CD14-positive monocyte (primary cell): ENCODE data around the gene ZC3H13. TPM values are rescaled to one million over a fixed set of nuclear protein-coding genes. Genes with fewer than 3 reads are reported as not detected.

Experiments
- DNase-seq, 3 donors: peaks; one replicate each; pipeline ENCODE4 v3.0.0-alpha.2; 2011 to 2022
- H2AFZ ChIP-seq: 2 replicates; pipeline ENCODE4 v1.6.0; 2012; ENCODE audit warnings: mild to moderate bottlenecking, low read depth, low read length, inconsistent platforms; ENCODE audit not compliant: insufficient read depth, poor library complexity, severe bottlenecking
- H3K27ac ChIP-seq, 2 donors: 1 replicate in 1 of 2; 2 replicates in 1 of 2; pipeline ENCODE4 v1.5.1; 2012 to 2013; ENCODE audit warnings: low read length in 2 of 2, control low read depth in 1 of 2, inconsistent platforms in 1 of 2, low read depth in 1 of 2, mild to moderate bottlenecking in 1 of 2
- H3K27me3 ChIP-seq, 2 donors: one replicate each; pipeline versions ENCODE4 v1.6.0 to v1.6.1; 2011 to 2013; ENCODE audit warnings: low read length in 2 of 2; ENCODE audit not compliant: control insufficient read depth in 2 of 2, insufficient read depth in 2 of 2
- H3K36me3 ChIP-seq, 2 donors: replicated peaks in 1 of 2; 1 replicate in 1 of 2; 2 replicates in 1 of 2; pipeline versions ENCODE4 v1.5.1 to v1.6.1; 2012 to 2013; ENCODE audit warnings: low read length in 2 of 2, control low read depth in 1 of 2, inconsistent platforms in 1 of 2, mild to moderate bottlenecking in 1 of 2; ENCODE audit not compliant: insufficient read depth in 2 of 2, control insufficient read depth in 1 of 2
- H3K4me1 ChIP-seq, 2 donors: 1 replicate in 1 of 2; 2 replicates in 1 of 2; pipeline versions ENCODE4 v1.5.1 to v1.6.1; 2012 to 2013; ENCODE audit warnings: low read length in 2 of 2, control low read depth in 1 of 2, inconsistent platforms in 1 of 2, mild to moderate bottlenecking in 1 of 2, moderate library complexity in 1 of 2; ENCODE audit not compliant: insufficient read depth in 2 of 2, control insufficient read depth in 1 of 2
- H3K4me2 ChIP-seq: replicated peaks from 2 replicates; pipeline ENCODE3; 2012; ENCODE audit warnings: low read length, moderate library complexity, mild to moderate bottlenecking; ENCODE audit not compliant: poor library complexity, severe bottlenecking; ENCODE audit errors: extremely low read depth
- H3K4me3 ChIP-seq, 3 experiments: fragments of 200-600 bp in 1 of 3; sonication (generic) in 1 of 3; replicated peaks in 1 of 3; 1 replicate in 2 of 3; 2 replicates in 1 of 3; pipeline ENCODE4 v1.5.1; 2011 to 2013; ENCODE audit warnings: low read length in 3 of 3, mild to moderate bottlenecking in 3 of 3, control low read depth in 2 of 3, low read depth in 2 of 3, inconsistent platforms in 1 of 3, moderate library complexity in 1 of 3
- H3K79me2 ChIP-seq: 2 replicates; pipeline ENCODE4 v1.6.0; 2012; ENCODE audit warnings: mild to moderate bottlenecking, control low read depth, inconsistent platforms, low read length, moderate library complexity; ENCODE audit not compliant: insufficient read depth
- H3K9ac ChIP-seq: 2 replicates; pipeline ENCODE4 v1.6.0; 2017; ENCODE audit warnings: low read length, mild to moderate bottlenecking; ENCODE audit not compliant: insufficient read depth, poor library complexity, severe bottlenecking
- H3K9me3 ChIP-seq, 2 donors: replicated peaks in 1 of 2; 1 replicate in 1 of 2; 2 replicates in 1 of 2; pipeline versions ENCODE4 v1.5.1 to v1.6.1; 2012 to 2013; ENCODE audit warnings: low read length in 2 of 2, control low read depth in 1 of 2; ENCODE audit not compliant: control insufficient read depth in 1 of 2, insufficient read depth in 1 of 2
- H4K20me1 ChIP-seq: 2 replicates; pipeline ENCODE4 v1.6.0; 2012; ENCODE audit warnings: mild to moderate bottlenecking, low read length, control low read depth, moderate library complexity; ENCODE audit not compliant: insufficient read depth
- H3K27ac Mint-ChIP-seq, 7 donors: one replicate each; pipeline ENCODE4 v1.8.0; 2020; ENCODE audit warnings: mild to moderate bottlenecking in 7 of 7, mixed read lengths in 7 of 7, moderate library complexity in 6 of 7, inconsistent platforms in 2 of 7
- H3K27me3 Mint-ChIP-seq, 3 donors: one replicate each; pipeline ENCODE4 v1.8.0; 2021 to 2022; ENCODE audit warnings: low read depth in 3 of 3, mild to moderate bottlenecking in 3 of 3, mixed read lengths in 3 of 3, moderate library complexity in 3 of 3, inconsistent platforms in 1 of 3
- H3K36me3 Mint-ChIP-seq, 2 donors: one replicate each; pipeline ENCODE4 v1.8.0; 2020; ENCODE audit warnings: mixed read lengths in 2 of 2, inconsistent platforms in 1 of 2, mild to moderate bottlenecking in 1 of 2
- H3K4me1 Mint-ChIP-seq: one replicate; pipeline ENCODE4 v1.8.0; 2020; ENCODE audit warnings: mild to moderate bottlenecking, mixed read lengths
- H3K4me3 Mint-ChIP-seq, 2 donors: one replicate each; pipeline ENCODE4 v1.8.0; 2020; ENCODE audit warnings: mild to moderate bottlenecking in 2 of 2, mixed read lengths in 2 of 2, moderate library complexity in 1 of 2
- H3K9me3 Mint-ChIP-seq, 7 donors: one replicate each; pipeline ENCODE4 v1.8.0; 2020 to 2022; ENCODE audit warnings: mixed read lengths in 7 of 7, mild to moderate bottlenecking in 6 of 7, moderate library complexity in 6 of 7, inconsistent platforms in 2 of 7
- WGBS: methylation state at CpG from one replicate; pipeline ENCODE4 v1.1.5; 2013; ENCODE audit warnings: missing lambda C conversion rate; ENCODE audit not compliant: insufficient coverage; 5-methylcytosine and 5-hydroxymethylcytosine counted together
- intact Hi-C, 2 donors: fragments of 100-400 bp; cut with micrococcal nuclease; formaldehyde crosslinking; loops; one replicate each; pipeline versions ENCODE4 v1.15.0 to v1.15.1; 2023
- polyA plus RNA-seq, 3 donors: library from polyadenylated mRNA; depleted of rRNA in 1 of 3; unstranded in 2 of 3; stranded (reverse) in 1 of 3; fragments of 300-500 nt in 2 of 3; fragments of >200 nt in 1 of 3; fragmentation: Illumina TruSeq in 2 of 3; gene quantifications; 1 replicate in 2 of 3; 2 replicates in 1 of 3; pipeline ENCODE4 v1.2.3, GENCODE V29; 2012 to 2021
- TF ChIP-seq, protein P1 (sequence below): fragments of 200-600 bp; IDR thresholded peaks from one replicate; pipeline ENCODE4 v1.8.0; 2022; ENCODE audit warnings: antibody characterized with exemption, mild to moderate bottlenecking

Gene ZC3H13
- polyA plus RNA-seq, 3 donors = 5.3 to 22.2 (median 9.7) TPM

DNA sequence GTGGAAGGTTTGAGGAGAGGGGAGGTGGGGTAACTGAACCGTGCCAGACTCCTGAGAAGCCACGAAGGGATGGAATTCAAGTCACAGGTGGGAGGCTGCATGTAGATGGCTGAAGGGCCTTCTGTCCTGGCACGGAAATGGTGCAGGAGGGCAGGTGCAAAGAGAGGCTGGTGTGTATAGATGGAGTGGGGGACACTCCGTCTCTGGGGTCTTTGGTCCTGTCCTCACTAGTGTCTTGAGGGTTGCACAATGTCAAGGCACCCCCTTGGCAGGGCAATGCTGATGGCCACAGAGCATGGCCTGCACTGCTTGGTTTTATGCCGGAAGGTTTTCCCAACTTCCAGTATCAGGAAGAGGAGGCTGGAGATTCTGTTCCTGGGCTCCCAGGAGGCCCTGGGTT, 118.3 kb downstream of the ZC3H13 start:
- intact Hi-C loops = no loop called here

DNA sequence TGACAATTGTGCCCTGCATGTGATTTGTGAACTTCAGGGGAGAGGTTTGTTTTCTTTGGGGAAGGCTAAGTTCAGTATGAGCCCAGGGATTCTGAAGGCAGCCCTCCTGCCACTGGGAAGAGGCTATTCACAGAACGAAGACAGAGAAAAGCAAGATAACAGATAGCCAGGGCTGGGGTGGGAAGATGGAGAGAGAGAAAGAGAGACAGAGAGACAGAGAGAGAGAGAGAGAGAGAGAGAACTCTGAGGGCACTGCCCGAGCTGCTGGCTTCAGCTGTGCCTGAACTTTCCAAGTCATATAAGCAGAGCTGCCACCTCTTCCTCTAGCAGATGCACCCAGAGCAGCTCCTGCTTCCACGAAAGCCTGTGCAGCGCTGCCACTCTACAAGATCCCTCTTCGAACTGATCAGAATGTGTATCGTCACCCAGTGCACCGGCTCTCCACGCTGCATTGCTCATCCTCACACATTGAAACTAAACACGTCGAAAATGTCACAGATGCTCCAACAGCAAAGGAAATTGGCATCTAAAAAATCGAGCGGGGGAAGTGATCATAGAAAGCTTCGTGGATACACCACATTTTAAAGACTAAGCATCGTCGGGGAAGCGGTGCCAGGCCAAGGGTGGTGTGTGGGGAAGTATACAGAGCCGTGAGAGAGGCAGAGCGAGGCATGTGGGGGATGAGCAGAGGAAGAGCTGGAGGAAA, 119.2 kb downstream of the ZC3H13 start:
- peak overlapping the region; percentile 47 to 58 for H3K4me3 Mint-ChIP-seq
- TF ChIP-seq, protein P1, sequence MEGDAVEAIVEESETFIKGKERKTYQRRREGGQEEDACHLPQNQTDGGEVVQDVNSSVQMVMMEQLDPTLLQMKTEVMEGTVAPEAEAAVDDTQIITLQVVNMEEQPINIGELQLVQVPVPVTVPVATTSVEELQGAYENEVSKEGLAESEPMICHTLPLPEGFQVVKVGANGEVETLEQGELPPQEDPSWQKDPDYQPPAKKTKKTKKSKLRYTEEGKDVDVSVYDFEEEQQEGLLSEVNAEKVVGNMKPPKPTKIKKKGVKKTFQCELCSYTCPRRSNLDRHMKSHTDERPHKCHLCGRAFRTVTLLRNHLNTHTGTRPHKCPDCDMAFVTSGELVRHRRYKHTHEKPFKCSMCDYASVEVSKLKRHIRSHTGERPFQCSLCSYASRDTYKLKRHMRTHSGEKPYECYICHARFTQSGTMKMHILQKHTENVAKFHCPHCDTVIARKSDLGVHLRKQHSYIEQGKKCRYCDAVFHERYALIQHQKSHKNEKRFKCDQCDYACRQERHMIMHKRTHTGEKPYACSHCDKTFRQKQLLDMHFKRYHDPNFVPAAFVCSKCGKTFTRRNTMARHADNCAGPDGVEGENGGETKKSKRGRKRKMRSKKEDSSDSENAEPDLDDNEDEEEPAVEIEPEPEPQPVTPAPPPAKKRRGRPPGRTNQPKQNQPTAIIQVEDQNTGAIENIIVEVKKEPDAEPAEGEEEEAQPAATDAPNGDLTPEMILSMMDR = no peak

More for the DNA sequence above, 118.3 kb downstream of the ZC3H13 start:
- Mint-ChIP-seq H3K27ac (peak overlapping the region in 2 of 7 donors; percentile 21 to 63), H3K36me3 (peaks cover 0 to 2% of the 10 kb centered on the region in 2 donors), H3K27me3 (peaks cover 1 to 10% (median 4%) of the 10 kb centered on the region in 3 donors), H3K9me3 (peaks cover 0 to 3% (median 0%) of the 10 kb centered on the region in 7 donors), H3K4me3 (peak overlapping the region in 1 of 2 donors; percentile 40), H3K4me1 (peaks cover 29% of the 10 kb centered on the region)
- WGBS = 97% methylated on average over 5 of the region's 5 CpGs
- H3K4me1 ChIP-seq = peaks cover 29 to 31% of the 10 kb centered on the region in 2 donors
- no peaks in the 10 kb centered on the region for H3K79me2 ChIP-seq
- DNase-seq = no peak
- H3K36me3 ChIP-seq = no peaks in the 10 kb centered on the region
- no peaks in the 10 kb centered on the region for H3K9me3 ChIP-seq
- no peaks in the 10 kb centered on the region for H3K27me3 ChIP-seq
- no peak overlapping the region for H3K4me3 ChIP-seq
- no peak overlapping the region for H3K27ac ChIP-seq
- TF ChIP-seq, protein P1 = no peak
- H4K20me1 ChIP-seq = no peaks in the 10 kb centered on the region
- no peak overlapping the region for H3K9ac ChIP-seq
- H2AFZ ChIP-seq = no peak overlapping the region
- H3K4me2 ChIP-seq = no peak overlapping the region

More for the DNA sequence above, 119.2 kb downstream of the ZC3H13 start:
- Histone ChIP-seq H3K4me1 (peaks cover 29 to 31% of the 10 kb centered on the region in 2 donors), H3K27ac (peak overlapping the region; percentile 63 to 72), H3K9me3 (no peaks in the 10 kb centered on the region), H3K79me2 (no peaks in the 10 kb centered on the region), H3K27me3 (no peaks in the 10 kb centered on the region), H3K4me3 (peak overlapping the region in 1 of 3 experiments; percentile 7), H2AFZ (peak overlapping the region; percentile 14), H4K20me1 (no peaks in the 10 kb centered on the region), H3K4me2 (peak overlapping the region; percentile 43), H3K36me3 (no peaks in the 10 kb centered on the region), H3K9ac (no peak overlapping the region)
- H3K9me3 Mint-ChIP-seq = peaks cover 0 to 3% (median 0%) of the 10 kb centered on the region in 7 donors
- peak overlapping the region; percentile 83 to 95 (median 94) for H3K27ac Mint-ChIP-seq
- DNase-seq = no peak
- peaks cover 0 to 2% of the 10 kb centered on the region in 2 donors for H3K36me3 Mint-ChIP-seq
- 51% methylated on average over 13 of the region's 18 CpGs for WGBS
- intact Hi-C loops = no loop called here
- H3K4me1 Mint-ChIP-seq = peaks cover 29% of the 10 kb centered on the region
- peaks cover 1 to 9% (median 4%) of the 10 kb centered on the region in 3 donors for H3K27me3 Mint-ChIP-seq
